Large intestine (tissue), 3 donors: ENCODE results near the gene MFAP4. TPM values are rescaled to one million over a fixed set of nuclear protein-coding genes. Genes with fewer than 3 reads are reported as not detected.
A peak's percentile ranks its signal among the peaks of the same experiment; 100 is the strongest.

Source experiments
- DNase-seq, 2 donors: peaks; one replicate each; pipeline versions ENCODE4 v3.0.0 to v3.0.0-alpha.2; 2013
- H3K27ac ChIP-seq: one replicate; pipeline ENCODE4 v1.5.1; 2013; ENCODE audit warnings: low read length
- H3K27me3 ChIP-seq: 2 replicates; pipeline ENCODE4 v1.6.1; 2013; ENCODE audit warnings: low read length; ENCODE audit not compliant: control insufficient read depth, insufficient read depth
- H3K36me3 ChIP-seq: 2 replicates; pipeline ENCODE4 v1.6.1; 2013; ENCODE audit warnings: low read length; ENCODE audit not compliant: control insufficient read depth, insufficient read depth
- H3K4me1 ChIP-seq: one replicate; pipeline ENCODE4 v1.6.1; 2013; ENCODE audit warnings: low read length; ENCODE audit not compliant: control insufficient read depth, insufficient read depth
- H3K4me3 ChIP-seq: one replicate; pipeline ENCODE4 v1.5.1; 2013; ENCODE audit warnings: low read length
- H3K9me3 ChIP-seq: one replicate; pipeline ENCODE4 v1.6.1; 2013; ENCODE audit warnings: mild to moderate bottlenecking, low read depth, low read length, moderate library complexity; ENCODE audit not compliant: control insufficient read depth
- WGBS: methylation state at CpG from one replicate; pipeline ENCODE4 v1.1.5; 2013; ENCODE audit warnings: low lambda C conversion rate; ENCODE audit not compliant: insufficient coverage; 5-methylcytosine and 5-hydroxymethylcytosine counted together
- polyA plus RNA-seq: library from polyadenylated mRNA; unstranded; fragments of 120-200 nt; gene quantifications from one replicate; pipeline ENCODE4 v1.2.1, GENCODE V29; 2013

The MFAP4 gene
- polyA plus RNA-seq, 1 donor, result 116 TPM

GRCh38 chr17:19410875-19411620 lies 24.1 kb upstream of the MFAP4 start, which contains the start of gene RNF112:
RNF112 (plus strand) TSS chr17:19411232; CDS start chr17:19411409, 177 bp downstream.
- H3K27me3 ChIP-seq, result no peaks in the 10 kb centered on the region
- DNase-seq, result peak in 1 of 2 donors; percentile 16
- WGBS, result no CpG with 5 or more reads among the region's 23 CpGs
- H3K9me3 ChIP-seq, result no peaks in the 10 kb centered on the region
- H3K36me3 ChIP-seq, result no peaks in the 10 kb centered on the region
- H3K27ac ChIP-seq, result no peak within 1 kb of the TSS
- peak within 1 kb of the TSS; percentile 21 for H3K4me3 ChIP-seq
- no peaks in the 10 kb centered on the region for H3K4me1 ChIP-seq

GRCh38 chr17:19410091-19410490 lies 23.1 kb upstream of the MFAP4 start:
- Histone ChIP-seq H3K36me3 (no peaks in the 10 kb centered on the region), H3K9me3 (no peaks in the 10 kb centered on the region), H3K27ac (no peak overlapping the region), H3K4me1 (no peaks in the 10 kb centered on the region), H3K4me3 (no peak overlapping the region), H3K27me3 (no peaks in the 10 kb centered on the region)
- no CpG with 5 or more reads among the region's 6 CpGs for WGBS
- DNase-seq, result no peak

GRCh38 chr17:19409509-19409908 lies 22.5 kb upstream of the MFAP4 start:
- no peak for DNase-seq
- H3K4me3 ChIP-seq, result no peak overlapping the region
- H3K27ac ChIP-seq, result no peak overlapping the region
- H3K27me3 ChIP-seq, result no peaks in the 10 kb centered on the region
- no peaks in the 10 kb centered on the region for H3K9me3 ChIP-seq
- no CpG with 5 or more reads among the region's 3 CpGs for WGBS
- no peaks in the 10 kb centered on the region for H3K36me3 ChIP-seq
- H3K4me1 ChIP-seq, result no peaks in the 10 kb centered on the region

DNA sequence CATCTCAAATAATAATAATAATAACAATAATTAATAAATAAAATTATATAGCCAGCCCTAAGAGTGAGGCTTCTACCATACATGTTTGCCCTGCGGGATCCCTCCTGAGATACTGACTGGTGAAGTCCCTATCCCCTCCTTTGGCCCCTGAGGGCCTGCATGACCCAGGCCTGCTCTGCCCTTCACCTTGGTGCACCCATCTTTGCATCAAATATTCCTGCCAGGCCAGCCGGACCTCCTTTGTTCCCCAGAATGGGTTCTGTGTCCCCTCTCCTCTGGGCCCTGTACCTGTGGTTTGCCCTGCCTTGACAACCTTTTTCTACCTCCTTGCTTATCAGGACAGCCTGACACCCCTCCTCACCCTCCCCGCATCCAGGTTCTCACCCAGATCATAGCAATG lies 22.1 kb upstream of the MFAP4 start:
- no peaks in the 10 kb centered on the region for H3K9me3 ChIP-seq
- no CpG with 5 or more reads among the region's 3 CpGs for WGBS
- H3K36me3 ChIP-seq, result no peaks in the 10 kb centered on the region
- H3K4me1 ChIP-seq, result no peaks in the 10 kb centered on the region
- H3K4me3 ChIP-seq, result no peak overlapping the region
- no peak overlapping the region for H3K27ac ChIP-seq
- no peak for DNase-seq
- no peaks in the 10 kb centered on the region for H3K27me3 ChIP-seq

DNA sequence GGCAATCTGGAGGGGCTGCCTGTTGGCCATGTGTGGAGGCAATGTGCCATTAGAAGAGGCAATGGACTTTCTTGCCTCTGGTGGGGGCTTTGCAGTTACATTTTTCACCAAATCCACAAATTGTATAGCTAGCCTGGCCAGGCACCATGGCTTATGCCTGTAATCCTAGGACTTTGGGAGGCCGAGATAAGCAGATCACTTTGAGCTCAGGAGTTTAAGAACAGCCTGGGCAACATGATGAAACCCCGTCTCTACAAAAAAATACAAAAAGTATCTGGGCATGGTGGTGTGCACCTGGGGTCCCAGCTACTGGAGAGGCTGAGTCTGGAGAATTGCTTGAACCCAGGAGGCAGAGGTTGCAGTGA lies 21.3 kb upstream of the MFAP4 start:
- DNase-seq, result no peak
- no peaks in the 10 kb centered on the region for H3K9me3 ChIP-seq
- no peaks in the 10 kb centered on the region for H3K27me3 ChIP-seq
- H3K4me1 ChIP-seq, result no peaks in the 10 kb centered on the region
- H3K27ac ChIP-seq, result no peak overlapping the region
- H3K4me3 ChIP-seq, result no peak overlapping the region
- H3K36me3 ChIP-seq, result no peaks in the 10 kb centered on the region
- WGBS, result no CpG with 5 or more reads among the region's 2 CpGs

- H3K4me1 ChIP-seq, result no peaks in the 10 kb centered on the region
- no peak for DNase-seq
Measured at GRCh38 chr17:19407601-19408345, 20.8 kb upstream of the MFAP4 start.

DNA sequence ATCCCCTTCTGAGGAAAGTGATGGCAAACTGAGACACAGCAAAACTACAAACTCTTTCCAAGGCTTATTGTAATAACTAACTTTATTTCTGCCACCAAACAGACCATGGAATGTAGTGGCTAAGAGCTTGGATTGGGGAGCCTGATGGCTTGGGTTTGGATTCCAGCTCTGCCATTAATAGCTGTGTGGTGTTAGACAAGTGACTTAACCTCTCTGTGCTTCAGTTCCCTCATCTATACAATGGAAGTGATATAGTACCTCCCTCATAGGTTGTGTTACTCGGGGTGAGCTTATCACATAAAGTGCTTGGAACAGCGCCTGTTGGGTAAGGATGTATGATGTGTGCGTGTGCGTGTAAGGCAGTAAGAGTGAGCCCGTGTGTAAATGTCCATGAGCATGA lies 18.1 kb upstream of the MFAP4 start:
- Histone ChIP-seq H3K36me3 (no peaks in the 10 kb centered on the region), H3K27ac (no peak overlapping the region), H3K27me3 (no peaks in the 10 kb centered on the region), H3K4me3 (no peak overlapping the region), H3K4me1 (no peaks in the 10 kb centered on the region), H3K9me3 (no peaks in the 10 kb centered on the region)
- DNase-seq, result no peak
- WGBS, result no CpG with 5 or more reads among the region's 5 CpGs

More at GRCh38 chr17:19407601-19408345, 20.8 kb upstream of the MFAP4 start:
- Histone ChIP-seq H3K4me3 (no peak overlapping the region), H3K36me3 (no peaks in the 10 kb centered on the region), H3K9me3 (no peaks in the 10 kb centered on the region), H3K27ac (no peak overlapping the region), H3K27me3 (no peaks in the 10 kb centered on the region)
- no CpG with 5 or more reads among the region's 10 CpGs for WGBS

DNA sequence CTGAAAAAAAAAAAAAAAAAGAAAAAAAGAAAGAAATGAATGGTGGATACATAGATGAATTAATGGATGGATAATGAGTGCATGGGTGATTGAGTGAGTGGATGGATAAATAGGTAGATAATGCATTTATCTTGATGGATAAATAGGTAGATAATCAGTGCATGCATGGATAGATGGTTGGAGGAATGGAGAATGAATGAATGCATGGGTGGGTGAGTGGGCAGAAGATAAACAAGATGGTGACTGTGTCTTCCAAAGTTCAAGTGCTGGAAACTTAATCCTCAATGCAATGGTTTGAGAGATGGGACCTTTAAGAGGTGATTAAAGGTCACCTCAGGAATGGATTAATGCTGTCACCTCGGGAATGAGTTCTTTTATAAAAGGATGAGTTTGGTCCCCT lies 17.3 kb upstream of the MFAP4 start:
- no peaks in the 10 kb centered on the region for H3K36me3 ChIP-seq
- no CpG with 5 or more reads among the region's 1 CpG for WGBS
- H3K27ac ChIP-seq, result no peak overlapping the region
- H3K4me1 ChIP-seq, result no peaks in the 10 kb centered on the region
- no peak for DNase-seq
- H3K9me3 ChIP-seq, result no peaks in the 10 kb centered on the region
- H3K4me3 ChIP-seq, result no peak overlapping the region
- H3K27me3 ChIP-seq, result no peaks in the 10 kb centered on the region

- no CpG with 5 or more reads among the region's 4 CpGs for WGBS
- no peak overlapping the region for H3K4me3 ChIP-seq
- no peaks in the 10 kb centered on the region for H3K9me3 ChIP-seq
- peaks cover 9% of the 10 kb centered on the region for H3K4me1 ChIP-seq
- no peaks in the 10 kb centered on the region for H3K27me3 ChIP-seq
- H3K36me3 ChIP-seq, result no peaks in the 10 kb centered on the region
- no peak overlapping the region for H3K27ac ChIP-seq
- DNase-seq, result no peak
Measured at GRCh38 chr17:19403021-19403420, 16.0 kb upstream of the MFAP4 start.

GRCh38 chr17:19402171-19402570 lies 15.2 kb upstream of the MFAP4 start:
- 60% methylated on average over 1 of the region's 1 CpG for WGBS
- no peak for DNase-seq
- H3K36me3 ChIP-seq, result no peaks in the 10 kb centered on the region
- no peaks in the 10 kb centered on the region for H3K9me3 ChIP-seq
- H3K4me1 ChIP-seq, result peaks cover 9% of the 10 kb centered on the region
- H3K4me3 ChIP-seq, result no peak overlapping the region
- no peak overlapping the region for H3K27ac ChIP-seq
- H3K27me3 ChIP-seq, result no peaks in the 10 kb centered on the region
